NCI-H524 (cell line): ENCODE results near the gene NLGN1.
A peak's percentile ranks its signal among the peaks of the same experiment; 100 is the strongest.
"Not testable (repeated sequence)": the region's sequence is repeated elsewhere in the genome, so short reads cannot be mapped to it uniquely, and the experiment has no call there.

ENCODE experiments used
- DNase-seq, 2 experiments: peaks; one replicate each; lab custom pipeline; 2025; lab: John Stamatoyannopoulos, UW

NLGN1 gene

DNA sequence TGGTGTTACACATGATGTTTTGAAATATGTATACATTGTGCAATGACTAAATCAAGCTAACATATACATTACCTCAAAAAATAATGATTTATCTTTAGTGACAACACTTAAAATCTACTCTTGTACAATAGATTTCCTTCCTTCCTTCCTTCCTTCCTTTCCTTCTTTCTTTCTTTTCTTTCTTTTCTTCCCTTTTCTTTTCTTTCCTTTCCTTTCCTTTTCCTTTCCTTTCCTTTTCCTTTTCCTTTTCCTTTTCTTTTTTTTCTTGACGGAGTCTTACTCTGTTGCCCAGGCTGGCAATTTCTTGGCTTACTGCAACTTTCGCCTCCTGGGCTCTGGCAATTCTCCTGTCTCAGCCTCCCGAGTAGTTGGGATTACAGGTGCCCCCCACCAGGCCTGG is 170.5 kb downstream of the NLGN1 start:
- DNase-seq, result no peak

DNA sequence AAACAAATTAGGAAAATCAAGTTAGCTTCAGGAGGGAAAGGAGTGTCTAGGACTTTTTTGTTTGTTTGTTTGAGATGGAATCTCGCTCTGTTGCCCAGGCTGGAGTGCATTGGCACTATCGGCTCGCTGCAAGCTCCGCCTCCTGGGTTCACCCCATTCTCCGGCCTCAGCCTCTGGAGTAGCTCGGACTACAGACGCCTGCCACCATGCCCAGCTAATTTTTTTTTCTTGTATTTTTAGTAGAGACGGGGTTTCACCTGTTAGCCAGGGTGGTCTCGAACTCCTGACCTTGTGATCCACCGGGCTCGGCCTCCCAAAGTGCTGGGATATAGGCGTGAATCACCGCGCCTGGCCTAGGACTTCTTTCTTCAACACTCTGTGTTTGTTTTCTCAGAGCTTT is 171.1 kb downstream of the NLGN1 start:
- DNase-seq, result no peak

DNA sequence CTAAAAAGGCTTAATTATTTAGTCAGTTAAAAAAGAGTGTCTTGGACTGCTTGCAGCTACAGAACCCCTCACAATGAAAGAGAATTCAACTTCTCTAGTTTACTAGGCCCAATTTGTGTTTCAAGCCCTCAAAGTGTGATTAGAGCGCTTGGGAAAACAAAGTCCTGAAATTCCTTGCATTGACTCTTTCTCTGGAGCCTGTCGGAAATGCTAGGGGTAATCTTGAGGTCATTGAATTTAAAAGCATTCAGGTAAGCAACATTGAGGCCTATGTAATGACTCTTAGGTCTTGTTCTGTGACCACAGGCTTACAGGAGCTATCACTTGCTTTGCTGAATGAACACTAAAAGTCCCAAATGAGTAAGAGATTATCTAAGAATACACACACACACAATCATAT is 186.0 kb downstream of the NLGN1 start:
- no peak for DNase-seq

DNA sequence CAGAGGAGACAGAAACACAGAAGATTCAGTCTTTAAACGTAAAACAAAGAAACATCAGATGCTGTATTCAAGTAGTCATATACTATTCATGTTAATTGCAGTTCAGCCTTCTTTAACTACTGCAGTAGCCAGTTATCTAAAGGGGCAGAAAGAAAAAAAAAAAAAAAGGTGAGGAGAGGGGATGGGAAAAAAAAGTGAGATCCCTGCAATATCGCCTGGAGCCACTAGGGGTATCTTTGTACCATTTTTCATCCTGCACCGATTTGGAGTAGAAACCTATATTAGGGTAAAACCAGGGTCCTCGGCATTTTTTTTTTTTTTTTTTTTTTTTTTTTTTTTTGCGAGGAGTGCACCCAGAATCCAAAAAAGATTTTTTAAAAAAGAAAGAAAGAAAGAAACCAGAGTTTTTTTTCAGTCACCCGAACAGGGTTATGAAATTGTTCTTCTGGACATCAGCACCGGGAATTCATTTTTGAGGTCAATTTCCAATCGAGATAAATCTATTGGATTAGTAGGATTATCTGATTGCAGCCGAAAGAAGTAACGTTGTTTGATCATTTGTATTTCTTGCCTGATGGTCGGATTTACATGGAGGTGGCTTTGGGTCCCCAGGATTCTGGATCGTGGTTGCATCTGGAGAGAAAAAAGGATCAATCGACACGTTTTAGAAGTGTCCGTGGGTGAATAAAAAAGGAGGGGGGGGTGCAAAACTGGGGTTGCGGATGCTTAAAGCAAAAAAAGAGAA is 186.7 kb downstream of the NLGN1 start:
- peak; percentile 51 to 73 for DNase-seq

- DNase-seq, result peak; percentile 68 to 80
Observed at GRCh38 chr3:173584838-173585831, 187.6 kb downstream of the NLGN1 start.

DNA sequence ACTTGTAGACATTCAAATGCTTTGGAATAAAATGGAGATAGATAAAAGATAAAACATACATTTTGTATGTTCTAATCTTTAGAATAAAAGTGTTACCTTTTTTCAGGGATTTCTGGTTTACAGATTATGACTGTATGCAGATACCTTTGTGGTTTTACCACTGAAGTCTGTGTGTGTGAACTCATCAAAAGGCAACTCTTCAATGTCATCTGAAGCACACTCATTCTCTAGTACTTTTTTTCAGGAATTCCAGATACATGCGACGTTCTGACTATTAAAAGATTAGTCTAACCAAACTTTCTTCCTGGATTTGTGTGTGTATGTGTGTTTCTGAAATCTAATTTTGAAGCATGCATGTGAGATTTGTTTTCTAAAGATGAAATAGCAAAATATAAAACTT is 188.6 kb downstream of the NLGN1 start:
- no peak for DNase-seq

DNA sequence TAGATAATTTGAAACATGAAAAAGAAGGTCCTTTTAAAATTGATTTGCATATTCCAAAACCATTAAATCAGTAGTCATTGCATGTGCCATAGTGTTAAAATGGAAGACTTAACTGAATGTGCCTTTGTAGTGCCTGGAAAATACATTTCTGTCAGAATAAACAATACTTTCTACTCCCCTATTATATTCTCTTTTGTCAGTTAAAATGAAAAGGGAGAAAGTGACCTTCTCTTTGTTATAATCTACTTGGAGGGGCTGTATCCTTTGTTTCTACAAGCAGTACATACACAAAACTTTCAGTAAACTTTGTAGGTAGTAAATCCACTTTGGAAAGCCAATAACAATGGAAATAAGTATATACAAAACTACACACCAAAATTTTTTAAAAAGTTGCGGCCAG is 189.5 kb downstream of the NLGN1 start:
- DNase-seq, result no peak

DNA sequence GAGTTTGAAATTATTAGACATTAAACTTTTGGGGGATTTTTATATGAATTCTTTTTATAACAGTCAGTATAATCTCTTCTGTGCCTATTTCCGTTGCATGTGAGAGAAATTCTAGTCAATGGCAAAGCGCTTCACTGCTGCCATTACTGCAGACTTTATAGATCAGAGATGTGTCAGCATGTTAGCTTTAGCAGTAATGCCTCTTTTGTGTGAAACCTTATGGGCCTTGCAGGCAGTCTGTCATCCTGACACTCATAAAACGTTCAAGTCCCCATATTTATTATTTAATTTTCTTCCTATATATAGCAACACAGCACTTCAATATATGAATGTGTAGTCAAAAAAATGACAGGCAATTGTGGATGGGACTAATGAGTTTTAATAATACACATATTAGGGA is 191.0 kb downstream of the NLGN1 start:
- no peak for DNase-seq

GRCh38 chr3:173589116-173589515 is 191.6 kb downstream of the NLGN1 start:
- DNase-seq, result no peak

- DNase-seq, result no peak
Observed at GRCh38 chr3:173591401-173591800, 193.9 kb downstream of the NLGN1 start.

DNA sequence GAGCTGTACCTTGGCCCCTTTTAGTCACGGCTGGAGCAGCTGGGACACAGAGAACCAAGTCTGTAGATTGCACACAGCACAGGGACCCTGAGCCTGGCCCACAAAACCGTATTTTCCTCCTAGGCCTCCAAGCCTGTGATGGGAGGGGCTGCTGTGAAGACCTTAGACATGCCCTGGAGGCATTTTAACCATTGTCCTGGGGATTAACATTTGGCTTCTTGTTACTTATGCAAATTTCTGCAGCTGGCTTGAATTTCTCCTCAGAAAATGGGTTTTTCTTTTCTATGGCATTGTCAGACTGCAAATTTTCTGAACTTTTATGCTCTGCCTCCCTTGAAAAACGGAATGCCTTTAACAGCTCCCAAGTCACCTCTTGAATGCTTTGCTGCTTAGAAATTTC is 197.3 kb downstream of the NLGN1 start:
- DNase-seq, result not testable (repeated sequence)

- DNase-seq, result no peak
Observed at GRCh38 chr3:173599673-173600072, 202.1 kb downstream of the NLGN1 start.

- no peak for DNase-seq
Observed at GRCh38 chr3:173614522-173614921, 217.0 kb downstream of the NLGN1 start.

DNA sequence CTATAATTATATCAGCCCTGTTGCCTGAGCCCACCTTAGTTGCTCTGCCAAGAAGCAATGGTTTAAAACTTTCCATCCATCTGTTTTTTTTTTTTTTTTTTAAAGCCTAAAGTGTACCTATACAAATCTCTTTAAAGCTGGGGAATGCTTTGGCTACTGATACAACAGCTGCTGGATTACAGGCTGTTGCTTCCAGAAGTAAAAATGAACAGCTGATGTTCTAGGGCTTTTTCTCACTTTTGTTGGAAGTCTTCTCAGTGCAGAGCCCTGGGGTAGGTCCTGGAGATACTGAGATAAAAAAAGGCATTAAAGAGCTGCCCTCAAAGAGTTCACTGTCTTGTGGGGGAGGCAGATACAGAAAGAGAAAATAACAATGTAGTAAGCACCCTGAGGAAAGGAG is 218.1 kb downstream of the NLGN1 start:
- DNase-seq, result peak in 1 of 2 experiments; percentile 69

GRCh38 chr3:173617490-173617889 is 219.9 kb downstream of the NLGN1 start:
- no peak for DNase-seq

- no peak for DNase-seq
Observed at GRCh38 chr3:173618148-173618547, 220.6 kb downstream of the NLGN1 start.

- no peak for DNase-seq
Observed at GRCh38 chr3:173618703-173619102, 221.2 kb downstream of the NLGN1 start.

DNA sequence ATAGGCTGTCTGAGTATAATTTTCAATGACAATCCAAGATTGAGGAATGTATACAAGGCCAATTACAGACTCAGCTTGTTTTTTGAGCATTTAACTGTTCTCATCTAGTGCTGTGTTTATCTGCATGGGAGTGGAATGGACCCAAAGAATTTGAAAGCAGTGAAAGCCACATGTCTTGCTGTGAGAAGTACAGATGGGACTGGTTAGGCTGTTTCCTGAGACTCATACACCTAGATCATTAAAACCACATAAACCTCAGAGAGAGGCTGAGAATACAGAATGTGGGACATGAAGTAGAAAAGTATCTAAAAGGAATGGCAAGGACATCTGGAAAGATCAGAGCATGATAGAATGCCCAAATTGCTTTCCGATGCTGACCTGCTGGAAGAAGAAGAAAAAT is 224.6 kb downstream of the NLGN1 start:
- DNase-seq, result no peak

GRCh38 chr3:173624086-173624485 is 226.5 kb downstream of the NLGN1 start:
- DNase-seq, result no peak

DNA sequence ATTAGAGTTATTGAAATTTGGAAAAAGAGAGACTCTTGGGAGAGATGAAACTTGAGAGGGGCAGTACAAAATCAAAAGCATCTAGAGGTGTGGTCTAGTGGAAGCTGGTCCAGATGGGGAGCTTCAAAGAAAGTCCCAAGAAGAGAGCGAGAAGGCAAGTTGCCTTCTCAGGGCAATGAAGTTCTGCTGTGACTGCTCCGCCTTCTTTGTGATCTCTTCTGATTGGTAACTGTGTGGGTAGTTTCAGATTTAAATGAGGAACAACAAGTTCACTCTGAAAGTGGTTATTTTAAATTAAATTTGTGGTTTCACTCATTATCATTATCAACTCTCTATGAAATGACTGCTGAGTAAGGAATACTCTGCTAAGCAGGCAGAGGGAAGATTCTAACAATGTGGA is 233.3 kb downstream of the NLGN1 start:
- no peak for DNase-seq

GRCh38 chr3:173632945-173633344 is 235.4 kb downstream of the NLGN1 start:
- no peak for DNase-seq

- DNase-seq, result no peak
Observed at GRCh38 chr3:173635826-173636225, 238.3 kb downstream of the NLGN1 start.

DNA sequence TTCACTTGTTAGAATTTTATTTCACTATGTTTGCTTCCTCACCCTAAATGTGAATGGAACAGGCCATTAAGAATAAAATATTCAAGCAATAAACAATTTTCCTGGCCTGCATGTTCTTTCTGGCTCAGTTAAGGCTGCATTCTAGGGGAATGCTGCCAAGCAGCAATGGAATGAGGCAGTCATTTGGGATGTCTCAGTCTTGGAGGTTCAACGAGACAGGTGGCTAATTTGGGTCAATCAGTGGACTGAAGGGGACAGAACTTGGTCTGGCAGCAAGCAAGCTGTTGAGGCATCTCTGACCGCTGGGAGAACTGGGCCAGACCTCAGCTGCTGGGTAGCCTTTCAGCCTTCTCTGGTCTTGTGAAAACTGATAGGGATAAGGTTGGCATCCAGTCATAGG is 241.6 kb downstream of the NLGN1 start:
- DNase-seq, result no peak
